Kidney capillary endothelial cell (primary cell): ENCODE measurements around the gene TRMT1L.

ENCODE experiments used
- DNase-seq: peaks from one replicate; pipeline ENCODE4 v3.0.0-alpha.2; 2018; ENCODE audit warnings: low spot score

The TRMT1L gene

GRCh38 chr1:185129708-185130107 lies 27.0 kb downstream of the TRMT1L start:
- no peak for DNase-seq

- DNase-seq: no peak
Measured at GRCh38 chr1:185112356-185112755, 44.4 kb downstream of the TRMT1L start.

GRCh38 chr1:185111873-185112272 lies 44.9 kb downstream of the TRMT1L start:
- DNase-seq: no peak

GRCh38 chr1:185110145-185110544 lies 46.6 kb downstream of the TRMT1L start:
- no peak for DNase-seq

- DNase-seq: no peak
Measured at GRCh38 chr1:185108321-185108720, 48.4 kb downstream of the TRMT1L start.

GRCh38 chr1:185105121-185105520 lies 51.6 kb downstream of the TRMT1L start:
- DNase-seq: no peak

DNA sequence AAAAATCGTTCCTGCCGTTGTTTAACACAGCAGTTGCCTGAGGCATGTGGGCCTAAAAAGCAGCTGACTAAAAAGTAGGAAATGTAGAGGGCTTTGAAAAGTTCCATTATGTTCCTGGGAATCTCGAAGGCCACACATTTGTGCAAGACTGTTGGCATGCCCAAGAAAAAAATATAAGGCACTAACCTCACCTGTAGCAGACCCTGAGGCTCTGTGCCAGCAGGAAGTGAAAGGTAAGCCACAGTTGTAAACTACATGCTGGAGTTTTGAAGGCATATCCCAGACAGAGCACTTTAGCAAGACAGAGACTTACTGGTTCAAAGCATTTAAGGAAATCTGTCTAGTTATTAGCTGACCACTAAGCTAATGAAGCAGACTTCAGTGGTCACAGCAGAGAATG lies 52.7 kb downstream of the TRMT1L start:
- no peak for DNase-seq

DNA sequence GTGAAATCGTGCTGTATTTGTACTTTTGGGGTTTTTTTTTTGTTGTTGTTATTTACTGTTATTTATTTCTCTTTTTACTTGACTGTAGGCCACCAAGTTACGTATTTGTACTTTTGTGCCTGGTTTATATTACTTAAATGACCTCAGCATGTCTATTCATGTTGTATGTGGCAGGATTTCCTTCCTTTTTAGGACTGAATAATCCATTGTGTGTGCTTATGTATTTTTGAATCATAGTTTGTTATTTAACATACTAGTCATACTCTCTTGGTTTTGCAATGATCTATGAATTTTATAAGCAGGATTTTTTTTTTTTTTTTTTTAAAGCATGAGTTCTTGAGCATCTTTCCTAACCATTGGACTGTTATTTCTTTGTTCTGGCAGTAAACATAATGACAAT lies 60.2 kb downstream of the TRMT1L start:
- DNase-seq: peak; percentile 86

DNA sequence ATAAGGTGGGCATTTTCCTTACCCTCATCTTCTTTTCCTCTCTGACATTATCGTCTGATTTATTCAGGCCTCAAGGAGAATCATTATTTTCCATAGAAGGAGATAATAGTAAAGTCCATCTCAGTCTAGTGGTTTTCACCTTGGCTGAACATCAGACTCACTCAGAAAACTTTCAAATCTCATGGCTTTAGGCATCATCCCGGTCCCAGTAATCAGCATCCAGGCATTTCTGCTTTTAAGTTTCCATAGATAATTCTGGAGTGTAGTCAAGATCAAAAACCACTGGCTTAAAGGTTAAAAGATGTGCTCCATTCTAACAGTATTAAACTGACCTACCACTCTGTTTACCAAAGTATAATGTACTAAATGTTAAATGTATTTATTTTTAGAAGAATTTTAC lies 62.0 kb downstream of the TRMT1L start:
- no peak for DNase-seq

DNA sequence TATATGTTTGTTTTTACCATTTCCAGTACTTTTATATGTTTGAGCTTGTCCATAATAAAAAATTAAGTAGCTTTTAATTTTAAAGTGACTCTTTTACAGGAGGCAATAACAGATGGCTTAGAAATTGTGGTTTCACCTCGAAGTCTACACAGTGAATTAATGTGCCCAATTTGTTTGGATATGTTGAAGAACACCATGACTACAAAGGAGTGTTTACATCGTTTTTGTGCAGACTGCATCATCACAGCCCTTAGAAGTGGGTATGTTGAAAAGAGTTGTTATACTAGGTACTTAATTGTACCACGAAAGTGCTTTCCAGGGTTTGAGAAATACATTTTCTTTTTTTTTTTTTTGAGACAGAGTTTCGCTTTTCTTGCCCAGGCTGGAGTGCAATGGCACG lies 65.3 kb downstream of the TRMT1L start:
- no peak for DNase-seq

- DNase-seq: no peak
Measured at GRCh38 chr1:185087746-185088145, 69.0 kb downstream of the TRMT1L start.

GRCh38 chr1:185087101-185087500 lies 69.7 kb downstream of the TRMT1L start:
- DNase-seq: no peak

DNA sequence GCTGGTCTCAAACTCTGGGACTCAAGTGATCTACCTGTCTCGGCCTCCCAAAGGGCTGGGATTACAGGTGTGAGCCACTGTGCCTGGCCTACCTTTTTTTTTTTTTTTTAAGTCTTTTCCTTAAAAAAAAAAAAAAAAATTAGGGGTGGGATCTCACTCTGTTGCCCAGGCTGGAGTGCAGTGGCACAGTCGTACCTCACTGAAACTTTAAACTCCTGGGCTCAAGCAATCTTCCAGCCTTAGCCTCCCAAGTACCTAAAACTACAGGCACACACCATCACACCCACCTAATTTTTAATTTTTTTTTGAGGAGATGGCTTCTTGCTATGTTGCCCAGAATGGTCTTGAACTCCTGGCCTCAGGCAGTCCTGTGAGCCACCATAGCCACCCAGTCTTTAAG lies 72.9 kb downstream of the TRMT1L start:
- no peak for DNase-seq

DNA sequence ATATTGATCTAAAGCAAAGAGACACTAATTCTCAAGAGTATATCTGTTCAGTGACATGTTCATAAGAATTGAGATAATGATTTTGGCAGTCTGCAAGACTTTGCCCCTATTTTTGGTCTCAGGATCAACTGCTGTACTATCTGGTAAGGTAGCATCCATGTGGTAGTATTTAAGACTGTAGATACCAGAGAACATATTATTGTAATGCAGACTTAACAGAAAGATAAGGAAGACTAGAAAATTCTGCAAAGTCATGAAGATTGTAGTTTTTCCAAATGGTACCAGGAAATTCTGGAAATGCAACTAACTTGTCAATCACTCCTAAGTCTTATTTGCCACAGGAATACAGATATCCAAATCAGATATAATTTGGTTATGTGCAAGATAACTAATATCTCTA lies 76.3 kb downstream of the TRMT1L start:
- no peak for DNase-seq

DNA sequence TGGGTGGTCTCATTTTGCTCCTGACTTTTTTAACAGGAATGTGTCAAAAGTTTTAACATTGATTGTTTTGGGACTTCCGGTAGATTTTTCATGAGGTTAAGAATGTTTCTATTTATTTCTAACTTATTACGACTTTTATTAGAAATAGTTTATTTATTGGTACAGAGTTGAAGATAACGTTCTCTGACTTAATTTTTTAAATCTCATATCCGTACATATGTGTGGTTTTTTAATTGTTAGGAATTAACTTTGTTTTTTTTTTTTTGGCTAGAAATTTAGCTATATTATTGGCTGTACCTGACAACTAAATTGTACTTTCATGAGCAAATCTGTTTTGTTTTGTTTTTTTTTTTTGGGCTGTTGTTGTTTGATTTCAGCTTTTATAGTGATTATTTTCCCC lies 79.4 kb downstream of the TRMT1L start:
- DNase-seq: no peak

DNA sequence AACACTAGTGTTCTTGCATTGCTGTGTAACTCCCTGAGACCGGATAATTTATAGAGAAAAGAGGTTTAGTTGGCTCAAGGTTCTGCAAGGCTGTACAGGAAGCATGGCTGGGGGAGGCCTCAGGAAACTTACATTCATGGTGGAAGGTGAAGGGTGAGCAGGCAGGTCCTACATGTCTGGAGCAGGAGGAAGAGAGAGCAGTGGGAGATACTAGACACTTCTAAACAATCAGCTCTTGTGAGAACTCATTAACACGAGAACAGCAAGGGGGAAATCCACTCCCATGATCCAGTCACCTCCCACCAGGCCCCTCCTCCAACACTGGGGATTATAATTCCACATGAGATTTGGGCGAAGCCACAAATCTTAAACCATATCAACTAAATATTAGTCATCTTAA lies 81.3 kb downstream of the TRMT1L start:
- no peak for DNase-seq

- no peak for DNase-seq
Measured at GRCh38 chr1:185074307-185074706, 82.4 kb downstream of the TRMT1L start.

- DNase-seq: no peak
Measured at GRCh38 chr1:185073725-185074124, 83.0 kb downstream of the TRMT1L start.

GRCh38 chr1:185070051-185070450 lies 86.7 kb downstream of the TRMT1L start:
- no peak for DNase-seq

DNA sequence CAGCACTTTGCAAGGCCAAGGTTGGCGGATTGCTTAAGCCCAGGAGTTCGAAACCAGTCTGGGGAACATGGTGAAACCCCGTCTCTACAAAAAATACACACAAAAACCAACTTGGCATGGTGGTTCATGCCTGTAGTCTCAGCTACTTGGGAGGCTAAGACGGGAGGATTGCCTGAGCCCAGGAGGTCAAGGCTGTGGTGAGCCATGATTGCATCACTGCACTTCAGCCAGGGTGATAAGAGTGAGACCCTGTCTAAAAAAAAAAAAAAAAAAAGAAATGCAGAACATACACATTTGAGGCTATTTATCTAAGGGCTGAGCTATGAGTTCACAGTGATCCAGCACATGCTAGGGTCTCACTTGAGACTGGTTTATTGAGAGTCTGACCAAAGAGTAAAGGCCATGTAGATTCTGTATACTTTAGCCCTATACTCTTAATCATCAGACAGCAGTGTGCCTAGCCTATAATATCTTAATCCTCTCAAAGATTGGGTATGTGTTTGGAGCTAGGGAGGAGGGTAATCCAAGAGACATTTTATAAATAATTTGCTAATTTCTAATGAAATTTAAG lies 87.5 kb downstream of the TRMT1L start:
- no peak for DNase-seq

GRCh38 chr1:185068341-185068740 lies 88.4 kb downstream of the TRMT1L start:
- no peak for DNase-seq
